Gastroesophageal sphincter (tissue), 4 donors: Measurements from ENCODE around the gene ZC3H12C. TPM values are rescaled to one million over a fixed set of nuclear protein-coding genes. Genes with fewer than 3 reads are reported as not detected.

ENCODE experiments used
- ATAC-seq: fragments of 150-250 bp; one replicate; pipeline ENCODE4 v1.9.1; 2016; ENCODE audit warnings: mild to moderate bottlenecking, moderate library complexity
- H3K27ac ChIP-seq, 4 donors: fragments of 200-600 bp; sonication (generic) in 3 of 4; 1 replicate in 3 of 4; 2 replicates in 1 of 4; pipeline ENCODE4 v1.5.1; 2016 to 2019
- H3K27me3 ChIP-seq: fragments of 200-600 bp; sonication (generic); one replicate; pipeline ENCODE4 v1.5.1; 2019
- H3K36me3 ChIP-seq, 2 donors: fragments of 200-600 bp; sonication (generic); one replicate each; pipeline ENCODE4 v1.5.1; 2019; ENCODE audit warnings: control low read depth in 1 of 2
- H3K4me1 ChIP-seq, 3 donors: fragments of 200-600 bp; sonication (generic); 1 replicate in 2 of 3; 2 replicates in 1 of 3; pipeline ENCODE4 v1.5.1; 2016 to 2019; ENCODE audit warnings: control low read depth in 2 of 3
- H3K4me3 ChIP-seq, 2 donors: fragments of 200-600 bp; sonication (generic); one replicate each; pipeline ENCODE4 v1.5.1; 2019; ENCODE audit warnings: mild to moderate bottlenecking in 1 of 2, moderate library complexity in 1 of 2
- H3K9me3 ChIP-seq, 3 donors: fragments of 200-600 bp; sonication (generic); one replicate each; pipeline ENCODE4 v1.5.1; 2017 to 2019; ENCODE audit warnings: control low read depth in 2 of 3
- CTCF ChIP-seq, 4 experiments: fragments of 200-600 bp in 2 of 4; fragments of 450-650 bp in 2 of 4; sonication (generic) in 1 of 4; IDR thresholded peaks; one replicate each; pipeline ENCODE4 v1.5.1; 2017 to 2019; ENCODE audit warnings: antibody characterized with exemption in 4 of 4, mild to moderate bottlenecking in 2 of 4, moderate library complexity in 2 of 4
- EP300 ChIP-seq: sonication (generic); formaldehyde crosslinking; IDR thresholded peaks from one replicate; pipeline ENCODE4 v1.6.1; 2017; ENCODE audit warnings: antibody characterized with exemption, mild to moderate bottlenecking
- POLR2A ChIP-seq, 2 donors: fragments of 450-650 bp; IDR thresholded peaks; one replicate each; pipeline ENCODE4 v1.6.1; 2017; ENCODE audit warnings: antibody characterized with exemption in 2 of 2, mild to moderate bottlenecking in 2 of 2, moderate library complexity in 1 of 2
- POLR2AphosphoS5 ChIP-seq: sonication (generic); formaldehyde crosslinking; IDR thresholded peaks from one replicate; pipeline ENCODE4 v1.6.1; 2017; ENCODE audit warnings: antibody characterized with exemption
- WGBS, 2 donors: methylation state at CpG; one replicate each; pipeline ENCODE4 v1.1.5; 2018; ENCODE audit warnings: low coverage in 1 of 2; 5-methylcytosine and 5-hydroxymethylcytosine counted together
- total RNA-seq, 4 donors: library from RNA; depleted of rRNA; stranded (reverse); fragments of >200 nt; gene quantifications; one replicate each; pipeline ENCODE4 v1.1.0, GENCODE V29; 2016

ZC3H12C gene
- total RNA-seq, 4 donors from 2014 or later = 22.1 to 30.9 (median 26.3) TPM

GRCh38 chr11:110077346-110077745, 15.8 kb upstream of the ZC3H12C start:
- peaks cover 0 to 3% (median 0%) of the 10 kb centered on the region in 3 donors for H3K4me1 ChIP-seq
- H3K27ac ChIP-seq = no peak overlapping the region
- no peak for ATAC-seq

GRCh38 chr11:110077831-110078325, 15.3 kb upstream of the ZC3H12C start:
- Histone ChIP-seq H3K9me3 (peaks cover 0 to 8% (median 0%) of the 10 kb centered on the region in 3 donors), H3K4me1 (peaks cover 0 to 3% (median 0%) of the 10 kb centered on the region in 3 donors), H3K36me3 (no peaks in the 10 kb centered on the region), H3K27me3 (no peaks in the 10 kb centered on the region), H3K27ac (no peak overlapping the region), H3K4me3 (no peak overlapping the region)
- no peak for ATAC-seq
- 50 to 67% methylated on average over 1 to 4 of the region's 6 CpGs for WGBS, 2 donors
- TF ChIP-seq POLR2AphosphoS5 = no peak
- TF ChIP-seq CTCF (IDR thresholded peaks at IDR 0.05) = no peak
- no peak for TF ChIP-seq POLR2A (IDR thresholded peaks at IDR 0.05)
- TF ChIP-seq EP300 = no peak

More at GRCh38 chr11:110077346-110077745, 15.8 kb upstream of the ZC3H12C start:
- WGBS, 2 donors = 80 to 100% methylated on average over 1 of the region's 1 CpG
- no peak overlapping the region for H3K4me3 ChIP-seq
- H3K36me3 ChIP-seq = no peaks in the 10 kb centered on the region
- TF ChIP-seq EP300 (no peak), CTCF (IDR thresholded peaks at IDR 0.05) (no peak), POLR2AphosphoS5 (no peak), POLR2A (IDR thresholded peaks at IDR 0.05) (no peak)
- H3K27me3 ChIP-seq = no peaks in the 10 kb centered on the region
- peaks cover 0 to 8% (median 0%) of the 10 kb centered on the region in 3 donors for H3K9me3 ChIP-seq

GRCh38 chr11:110078923-110079544, 14.2 kb upstream of the ZC3H12C start:
- Histone ChIP-seq H3K4me3 (no peak overlapping the region), H3K27ac (no peak overlapping the region), H3K4me1 (peaks cover 0 to 3% (median 0%) of the 10 kb centered on the region in 3 donors), H3K36me3 (no peaks in the 10 kb centered on the region), H3K27me3 (no peaks in the 10 kb centered on the region), H3K9me3 (peaks cover 0 to 8% (median 0%) of the 10 kb centered on the region in 3 donors)
- TF ChIP-seq POLR2A (IDR thresholded peaks at IDR 0.05) (no peak), POLR2AphosphoS5 (no peak), EP300 (no peak), CTCF (IDR thresholded peaks at IDR 0.05) (no peak)
- WGBS, 2 donors = 100% methylated on average over 1 of the region's 1 CpG
- ATAC-seq = no peak

GRCh38 chr11:110079726-110080125, 13.5 kb upstream of the ZC3H12C start:
- H3K36me3 ChIP-seq = no peaks in the 10 kb centered on the region
- peaks cover 0 to 8% (median 0%) of the 10 kb centered on the region in 3 donors for H3K9me3 ChIP-seq
- ATAC-seq = no peak
- no peak overlapping the region for H3K27ac ChIP-seq
- peaks cover 0 to 3% (median 0%) of the 10 kb centered on the region in 3 donors for H3K4me1 ChIP-seq
- no peak overlapping the region for H3K4me3 ChIP-seq
- no peak for TF ChIP-seq EP300
- no peak for TF ChIP-seq POLR2A (IDR thresholded peaks at IDR 0.05)
- TF ChIP-seq CTCF (IDR thresholded peaks at IDR 0.05) = no peak
- TF ChIP-seq POLR2AphosphoS5 = no peak
- 80 to 100% methylated on average over 1 to 2 of the region's 4 CpGs for WGBS, 2 donors
- no peaks in the 10 kb centered on the region for H3K27me3 ChIP-seq
